Neural progenitor cell (in vitro differentiated cells): ENCODE measurements around the gene MYO16. TPM values are rescaled to one million over a fixed set of nuclear protein-coding genes. Genes with fewer than 3 reads are reported as not detected.
A peak's percentile ranks its signal among the peaks of the same experiment; 100 is the strongest.

Source experiments
- DNase-seq: peaks from one replicate; pipeline ENCODE4 v3.0.0-alpha.2; 2016; ENCODE audit warnings: low spot score
- H2AFZ ChIP-seq: fragments of 200-600 bp; sonication (generic); replicated peaks from 2 replicates; pipeline ENCODE4 v1.6.1; 2016; ENCODE audit warnings: antibody characterized with exemption
- H3F3A ChIP-seq: fragments of 200-600 bp; sonication (generic); 2 replicates; pipeline ENCODE4 v1.6.1; 2016; ENCODE audit warnings: antibody characterized with exemption, low read depth
- H3K27ac ChIP-seq: fragments of 200-600 bp; sonication (generic); 2 replicates; pipeline ENCODE4 v1.5.1; 2016; ENCODE audit warnings: mild to moderate bottlenecking
- H3K27me3 ChIP-seq: fragments of 200-600 bp; sonication (generic); 2 replicates; pipeline ENCODE4 v1.6.1; 2016; ENCODE audit warnings: mild to moderate bottlenecking, moderate library complexity
- H3K36me3 ChIP-seq: fragments of 200-600 bp; sonication (generic); 2 replicates; pipeline ENCODE4 v1.5.1; 2016
- H3K4me1 ChIP-seq: fragments of 200-600 bp; sonication (generic); 2 replicates; pipeline ENCODE4 v1.6.1; 2016; ENCODE audit warnings: mixed run types
- H3K4me2 ChIP-seq: fragments of 200-600 bp; sonication (generic); 2 replicates; pipeline ENCODE4 v1.6.1; 2016
- H3K4me3 ChIP-seq: fragments of 200-600 bp; sonication (generic); 2 replicates; pipeline ENCODE4 v1.5.1; 2016
- H3K79me2 ChIP-seq: fragments of 200-600 bp; sonication (generic); 2 replicates; pipeline ENCODE4 v1.6.1; 2016; ENCODE audit warnings: low read depth
- H3K9ac ChIP-seq: fragments of 200-600 bp; sonication (generic); 2 replicates; pipeline ENCODE4 v1.6.1; 2016
- H3K9me3 ChIP-seq: fragments of 200-600 bp; sonication (generic); 2 replicates; pipeline ENCODE4 v1.5.1; 2016; ENCODE audit warnings: low read depth
- H4K20me1 ChIP-seq: fragments of 200-600 bp; sonication (generic); 2 replicates; pipeline ENCODE4 v1.6.1; 2016; ENCODE audit warnings: low read depth
- H3K27ac Mint-ChIP-seq: 3 replicates; pipeline ENCODE4 v1.8.0; 2021; ENCODE audit warnings: mixed read lengths
- H3K27me3 Mint-ChIP-seq: 2 replicates; pipeline ENCODE4 v1.8.0; 2022; ENCODE audit warnings: low read depth, mild to moderate bottlenecking, inconsistent platforms, moderate library complexity, mixed read lengths; ENCODE audit not compliant: insufficient read depth
- H3K36me3 Mint-ChIP-seq: 3 replicates; pipeline ENCODE4 v1.8.0; 2021; ENCODE audit warnings: mixed read lengths
- H3K4me1 Mint-ChIP-seq: 3 replicates; pipeline ENCODE4 v1.8.0; 2021; ENCODE audit warnings: mixed read lengths
- H3K4me3 Mint-ChIP-seq: 3 replicates; pipeline ENCODE4 v1.8.0; 2021; ENCODE audit warnings: mild to moderate bottlenecking, moderate library complexity, mixed read lengths
- H3K9me3 Mint-ChIP-seq: 3 replicates; pipeline ENCODE4 v1.8.0; 2020; ENCODE audit warnings: mixed read lengths
- CTCF ChIP-seq: fragments of 200-600 bp; sonication (generic); IDR thresholded peaks from 2 replicates; pipeline ENCODE4 v1.5.1; 2017; ENCODE audit warnings: antibody characterized with exemption, mild to moderate bottlenecking
- EZH2 ChIP-seq: fragments of 200-600 bp; sonication (generic); IDR thresholded peaks from 2 replicates; pipeline ENCODE4 v1.6.1; 2017; ENCODE audit warnings: antibody characterized with exemption, mild to moderate bottlenecking, moderate library complexity
- EZH2phosphoT487 ChIP-seq: fragments of 200-600 bp; sonication (generic); IDR thresholded peaks from 2 replicates; pipeline ENCODE4 v1.6.1; 2017; ENCODE audit warnings: antibody characterized with exemption
- total RNA-seq: library from RNA; depleted of rRNA; stranded (reverse); fragments of >200 nt; gene quantifications from 2 replicates; pipeline ENCODE4 v1.2.3, GENCODE V29; 2015; ENCODE audit warnings: low replicate concordance

MYO16 gene
- total RNA-seq, 1 donor from 2014 or later: 0.41 TPM

GRCh38 chr13:108878732-108879131, 249.3 kb downstream of the MYO16 start:
- Histone ChIP-seq H3K27ac (no peak overlapping the region), H3K27me3 (no peaks in the 10 kb centered on the region), H2AFZ (no peak overlapping the region), H3K36me3 (no peaks in the 10 kb centered on the region), H3F3A (no peaks in the 10 kb centered on the region), H3K4me1 (no peaks in the 10 kb centered on the region), H3K9me3 (no peaks in the 10 kb centered on the region), H3K4me3 (no peak overlapping the region), H3K4me2 (no peak overlapping the region), H4K20me1 (no peaks in the 10 kb centered on the region), H3K79me2 (no peaks in the 10 kb centered on the region), H3K9ac (no peak overlapping the region)
- Mint-ChIP-seq H3K4me3 (no peak overlapping the region), H3K27me3 (no peaks in the 10 kb centered on the region), H3K27ac (no peak overlapping the region), H3K9me3 (peaks cover 11% of the 10 kb centered on the region), H3K4me1 (no peaks in the 10 kb centered on the region), H3K36me3 (peaks cover 1% of the 10 kb centered on the region)
- no peak for DNase-seq
- TF ChIP-seq CTCF (no peak), EZH2phosphoT487 (no peak), EZH2 (no peak)

- no peak overlapping the region for H3K9ac ChIP-seq
- H3K4me3 Mint-ChIP-seq: no peak overlapping the region
- H3K9me3 ChIP-seq: no peaks in the 10 kb centered on the region
- no peak overlapping the region for H3K27ac Mint-ChIP-seq
- no peak overlapping the region for H3K27ac ChIP-seq
- no peak overlapping the region for H3K4me3 ChIP-seq
- H3K4me2 ChIP-seq: no peak overlapping the region
- no peak for DNase-seq
- H3K4me1 Mint-ChIP-seq: no peaks in the 10 kb centered on the region
- no peaks in the 10 kb centered on the region for H3F3A ChIP-seq
- no peak overlapping the region for H2AFZ ChIP-seq
- no peaks in the 10 kb centered on the region for H3K27me3 ChIP-seq
- TF ChIP-seq EZH2 (no peak), EZH2phosphoT487 (no peak), CTCF (no peak)
- no peaks in the 10 kb centered on the region for H4K20me1 ChIP-seq
- no peaks in the 10 kb centered on the region for H3K27me3 Mint-ChIP-seq
- H3K4me1 ChIP-seq: no peaks in the 10 kb centered on the region
- H3K36me3 ChIP-seq: no peaks in the 10 kb centered on the region
- H3K79me2 ChIP-seq: no peaks in the 10 kb centered on the region
- H3K9me3 Mint-ChIP-seq: no peaks in the 10 kb centered on the region
- H3K36me3 Mint-ChIP-seq: no peaks in the 10 kb centered on the region
Observed at GRCh38 chr13:108889324-108889984, 260.0 kb downstream of the MYO16 start.

GRCh38 chr13:108895220-108895704, 265.9 kb downstream of the MYO16 start:
- Histone ChIP-seq H3K9me3 (no peaks in the 10 kb centered on the region), H3F3A (no peaks in the 10 kb centered on the region), H3K36me3 (no peaks in the 10 kb centered on the region), H3K27me3 (no peaks in the 10 kb centered on the region), H4K20me1 (no peaks in the 10 kb centered on the region), H3K79me2 (no peaks in the 10 kb centered on the region), H3K4me2 (no peak overlapping the region), H3K4me3 (no peak overlapping the region), H3K4me1 (no peaks in the 10 kb centered on the region), H2AFZ (no peak overlapping the region), H3K9ac (no peak overlapping the region), H3K27ac (no peak overlapping the region)
- Mint-ChIP-seq H3K27me3 (no peaks in the 10 kb centered on the region), H3K27ac (no peak overlapping the region), H3K4me3 (no peak overlapping the region), H3K36me3 (no peaks in the 10 kb centered on the region), H3K9me3 (peaks cover 2% of the 10 kb centered on the region), H3K4me1 (no peaks in the 10 kb centered on the region)
- TF ChIP-seq EZH2 (no peak), EZH2phosphoT487 (no peak), CTCF (peak; percentile 70)
- DNase-seq: peak; percentile 57
